H9 (cell line): ENCODE data around the gene ABHD16B. TPM values are rescaled to one million over a fixed set of nuclear protein-coding genes. Genes with fewer than 3 reads are reported as not detected.

ENCODE experiments used
- DNase-seq: peaks from one replicate; pipeline ENCODE4 v3.0.0-alpha.2; 2017
- H2AFZ ChIP-seq: one replicate; pipeline ENCODE4 v1.6.1; 2013; ENCODE audit warnings: mild to moderate bottlenecking, low read length, control low read depth, moderate library complexity
- H2AK5ac ChIP-seq: 2 replicates; pipeline ENCODE4 v1.6.1; 2013; ENCODE audit warnings: low read length, control low read depth, mixed read lengths; ENCODE audit not compliant: insufficient read length
- H2BK120ac ChIP-seq: one replicate; pipeline ENCODE4 v1.6.1; 2013; ENCODE audit warnings: low read depth, mild to moderate bottlenecking, low read length, control low read depth, inconsistent platforms; ENCODE audit not compliant: poor library complexity, severe bottlenecking
- H2BK12ac ChIP-seq: 2 replicates; pipeline ENCODE4 v1.6.1; 2013; ENCODE audit warnings: low read length, control low read depth, mixed read lengths, low read depth; ENCODE audit not compliant: insufficient read length
- H2BK15ac ChIP-seq: 2 replicates; pipeline ENCODE4 v1.6.1; 2013; ENCODE audit warnings: low read depth, low read length, control low read depth
- H2BK20ac ChIP-seq: one replicate; pipeline ENCODE4 v1.6.1; 2013; ENCODE audit warnings: low read depth, mild to moderate bottlenecking, low read length, control low read depth, inconsistent platforms; ENCODE audit not compliant: poor library complexity, severe bottlenecking
- H2BK5ac ChIP-seq: 2 replicates; pipeline ENCODE4 v1.6.1; 2013; ENCODE audit warnings: low read length, control low read depth, mixed read lengths; ENCODE audit not compliant: insufficient read length
- H3K14ac ChIP-seq: 2 replicates; pipeline ENCODE4 v1.6.1; 2013; ENCODE audit warnings: low read length, control low read depth; ENCODE audit not compliant: insufficient read depth
- H3K18ac ChIP-seq: 2 replicates; pipeline ENCODE4 v1.6.1; 2013; ENCODE audit warnings: low read depth, mild to moderate bottlenecking, mixed read lengths, low read length, control low read depth; ENCODE audit not compliant: insufficient read length
- H3K23ac ChIP-seq: 2 replicates; pipeline ENCODE4 v1.6.1; 2013; ENCODE audit warnings: low read length, control low read depth, mixed read lengths, low read depth; ENCODE audit not compliant: insufficient read length
- H3K23me2 ChIP-seq: 2 replicates; pipeline ENCODE4 v1.6.1; 2013; ENCODE audit warnings: low read depth, mild to moderate bottlenecking, mixed read lengths, low read length, control low read depth; ENCODE audit not compliant: insufficient read length, poor library complexity, severe bottlenecking
- H3K27ac ChIP-seq: 2 replicates; pipeline ENCODE4 v1.5.1; 2013; ENCODE audit warnings: low read length, control low read depth, mixed read lengths, low read depth; ENCODE audit not compliant: insufficient read length
- H3K27me3 ChIP-seq: 2 replicates; pipeline ENCODE4 v1.6.1; 2013; ENCODE audit warnings: low read length, control low read depth, inconsistent platforms; ENCODE audit not compliant: insufficient read depth
- H3K4ac ChIP-seq: 2 replicates; pipeline ENCODE4 v1.6.1; 2013; ENCODE audit warnings: low read depth, mild to moderate bottlenecking, control low read depth, inconsistent platforms, low read length, moderate library complexity
- H3K4me1 ChIP-seq: 2 replicates; pipeline ENCODE4 v1.6.1; 2013; ENCODE audit warnings: low read length, control low read depth, inconsistent platforms; ENCODE audit not compliant: insufficient read depth
- H3K4me2 ChIP-seq: 2 replicates; pipeline ENCODE4 v1.6.1; 2013; ENCODE audit warnings: low read length, control low read depth, mixed read lengths; ENCODE audit not compliant: insufficient read length, insufficient read depth
- H3K56ac ChIP-seq: 2 replicates; pipeline ENCODE4 v1.6.1; 2013; ENCODE audit warnings: low read depth, mild to moderate bottlenecking, mixed read lengths, low read length, control low read depth; ENCODE audit not compliant: insufficient read length
- H3K79me1 ChIP-seq: 2 replicates; pipeline ENCODE4 v1.6.1; 2013; ENCODE audit warnings: low read depth, mild to moderate bottlenecking, moderate library complexity, low read length, control low read depth, inconsistent platforms; ENCODE audit not compliant: insufficient read depth, poor library complexity, severe bottlenecking
- H3K79me2 ChIP-seq: 2 replicates; pipeline ENCODE4 v1.6.1; 2013; ENCODE audit warnings: low read length, control low read depth, inconsistent platforms; ENCODE audit not compliant: insufficient read depth
- H3K9ac ChIP-seq: 2 replicates; pipeline ENCODE4 v1.6.1; 2013; ENCODE audit warnings: low read length, control low read depth, mixed read lengths; ENCODE audit not compliant: insufficient read length; ENCODE audit errors: extremely low read depth
- H3K9me3 ChIP-seq: one replicate; pipeline ENCODE4 v1.6.1; 2013; ENCODE audit warnings: low read depth, low read length, inconsistent platforms; ENCODE audit not compliant: control insufficient read depth
- H3T11ph ChIP-seq: one replicate; pipeline ENCODE4 v1.6.1; 2013; ENCODE audit warnings: mild to moderate bottlenecking, low read length, control low read depth, inconsistent platforms
- H4K20me1 ChIP-seq: one replicate; pipeline ENCODE4 v1.6.1; 2013; ENCODE audit not compliant: control insufficient read depth, insufficient read length, insufficient read depth
- H4K5ac ChIP-seq: 2 replicates; pipeline ENCODE4 v1.6.1; 2013; ENCODE audit warnings: low read depth, mild to moderate bottlenecking, mixed read lengths, low read length, control low read depth; ENCODE audit not compliant: insufficient read length
- H4K8ac ChIP-seq: replicated peaks from 2 replicates; pipeline ENCODE4 v1.6.1; 2013; ENCODE audit warnings: low read length, control low read depth, mixed read lengths, low read depth; ENCODE audit not compliant: insufficient read length
- H4K91ac ChIP-seq: 2 replicates; pipeline ENCODE4 v1.6.1; 2013; ENCODE audit warnings: low read depth, mild to moderate bottlenecking, moderate library complexity, mixed read lengths, low read length, control low read depth; ENCODE audit not compliant: insufficient read length
- H3K27ac Mint-ChIP-seq, 3 experiments: 2 replicates in 2 of 3; 3 replicates in 1 of 3; pipeline ENCODE4 v1.8.0; 2020 to 2021; ENCODE audit warnings: mixed read lengths in 3 of 3, mild to moderate bottlenecking in 1 of 3, moderate library complexity in 1 of 3
- H3K27me3 Mint-ChIP-seq: 2 replicates; pipeline ENCODE4 v1.8.0; 2021; ENCODE audit warnings: low read depth, mild to moderate bottlenecking, moderate library complexity, mixed read lengths
- H3K36me3 Mint-ChIP-seq, 3 experiments: 2 replicates in 2 of 3; 3 replicates in 1 of 3; pipeline ENCODE4 v1.8.0; 2020 to 2021; ENCODE audit warnings: low read depth in 3 of 3, mixed read lengths in 3 of 3; ENCODE audit not compliant: insufficient read depth in 1 of 3
- H3K4me1 Mint-ChIP-seq, 2 experiments: 2 replicates each; pipeline ENCODE4 v1.8.0; 2020; ENCODE audit warnings: mixed read lengths in 2 of 2
- H3K4me3 Mint-ChIP-seq, 2 experiments: 2 replicates in 1 of 2; 3 replicates in 1 of 2; pipeline ENCODE4 v1.8.0; 2020 to 2021; ENCODE audit warnings: mild to moderate bottlenecking in 2 of 2, mixed read lengths in 2 of 2, moderate library complexity in 1 of 2
- H3K9me3 Mint-ChIP-seq, 2 experiments: 2 replicates in 1 of 2; 3 replicates in 1 of 2; pipeline ENCODE4 v1.8.0; 2020; ENCODE audit warnings: mild to moderate bottlenecking in 2 of 2, mixed read lengths in 2 of 2, moderate library complexity in 1 of 2
- CTCF ChIP-seq: fragments of 200-600 bp; sonication (generic); conservative IDR thresholded peaks from 3 replicates; pipeline ENCODE4 v1.8.0; 2021; ENCODE audit warnings: antibody characterized with exemption, mild to moderate bottlenecking
- WGBS: extraction: QIAGEN DNeasy Blood & Tissue Kit; methylation state at CpG from one replicate; pipeline ENCODE4 v1.1.7; 2013; ENCODE audit warnings: missing lambda C conversion rate, low lambda C conversion rate, mixed read lengths; ENCODE audit not compliant: insufficient read length; ENCODE audit errors: extremely low coverage; 5-methylcytosine and 5-hydroxymethylcytosine counted together
- total RNA-seq: library from RNA; stranded (reverse); gene quantifications from 2 replicates; pipeline ENCODE4 v1.2.1, GENCODE V29; 2021

The ABHD16B gene
- total RNA-seq, 1 experiment from 2014 or later: not detected

DNA sequence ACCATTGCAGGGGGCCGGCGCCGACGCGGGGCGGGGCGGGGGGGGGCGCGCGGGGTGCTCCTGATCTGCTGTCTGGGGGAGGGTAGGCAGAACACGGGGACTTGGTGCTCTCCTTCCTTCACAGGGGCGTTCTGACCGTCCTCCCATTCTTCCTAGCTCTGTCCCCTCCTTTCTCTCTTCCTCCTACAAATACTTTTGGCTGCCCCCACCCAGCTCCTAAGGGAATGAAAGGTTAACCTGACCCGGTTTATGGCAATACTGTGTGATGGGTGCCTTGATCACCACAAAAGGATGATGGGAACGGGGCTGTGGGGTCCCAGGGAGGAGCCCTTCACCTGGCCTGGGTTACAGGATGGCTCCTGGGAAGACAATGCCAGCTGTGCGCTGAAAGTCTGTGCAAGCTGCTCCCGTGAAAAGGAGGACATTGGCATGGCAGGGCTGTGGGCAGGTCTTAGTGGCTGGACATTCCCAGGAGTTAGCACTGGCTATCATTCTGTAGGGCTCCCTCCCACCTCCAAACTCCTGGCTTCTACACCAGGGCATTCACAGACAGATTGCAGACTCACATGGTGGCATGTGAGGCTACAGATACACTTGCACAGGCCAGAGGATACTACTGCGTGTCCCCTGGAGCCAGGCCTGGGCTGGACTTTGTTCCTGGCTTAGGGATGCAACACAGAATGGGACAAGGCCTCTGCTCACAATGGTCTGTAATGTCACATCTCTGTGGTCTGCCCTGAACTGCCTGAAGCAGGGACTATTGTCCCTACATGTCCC, 1.9 kb downstream of the ABHD16B start:
- no peaks in the 10 kb centered on the region for H4K20me1 ChIP-seq
- H4K91ac ChIP-seq: no peak overlapping the region
- H3K9me3 ChIP-seq: no peaks in the 10 kb centered on the region
- Mint-ChIP-seq H3K9me3 (0 out of 5 replicates have a peak, but pooled peaks cover 0 to 2% of the 10 kb centered on the region in 2 experiments), H3K4me3 (peak overlapping the region; percentile 91 to 93), H3K4me1 (peaks cover 31 to 43% of the 10 kb centered on the region in 2 experiments), H3K36me3 (peaks cover 3 to 18% (median 16%) of the 10 kb centered on the region in 3 experiments), H3K27me3 (no peaks in the 10 kb centered on the region), H3K27ac (peak overlapping the region; percentile 77 to 97 (median 96); a peak in 6 of 7 replicates)
- H3K18ac ChIP-seq: no peak overlapping the region
- peaks cover 3% of the 10 kb centered on the region for H3K79me1 ChIP-seq
- H3T11ph ChIP-seq: no peak overlapping the region
- WGBS: no CpG with 5 or more reads among the region's 18 CpGs
- H2BK12ac ChIP-seq: no peak overlapping the region
- H3K14ac ChIP-seq: no peak overlapping the region; the same call in 1 of the 2 replicates
- H3K79me2 ChIP-seq: peaks cover 3% of the 10 kb centered on the region; the same call in 1 of the 2 replicates
- DNase-seq: no peak
- H2BK15ac ChIP-seq: no peak overlapping the region
- no peak overlapping the region for H3K23ac ChIP-seq
- peaks cover 3% of the 10 kb centered on the region for H3K23me2 ChIP-seq
- peak overlapping the region; percentile 47 for H3K4me2 ChIP-seq
- no peak overlapping the region for H2AK5ac ChIP-seq
- H3K4ac ChIP-seq: no peak overlapping the region
- no peak overlapping the region for H3K27ac ChIP-seq
- no peak overlapping the region for H4K5ac ChIP-seq
- TF ChIP-seq CTCF: no peak
- H3K56ac ChIP-seq: no peak overlapping the region
- H2AFZ ChIP-seq: no peak overlapping the region
- peaks cover 2% of the 10 kb centered on the region; the same call in 1 of the 2 replicates for H3K4me1 ChIP-seq
- H3K27me3 ChIP-seq: no peaks in the 10 kb centered on the region
- no peak overlapping the region for H4K8ac ChIP-seq
- H3K9ac ChIP-seq: peak overlapping the region; percentile 12
- H2BK120ac ChIP-seq: no peak overlapping the region
- H2BK5ac ChIP-seq: no peak overlapping the region
- H2BK20ac ChIP-seq: no peak overlapping the region
